RPMI7951 (cell line): ENCODE measurements around the gene OR5B12. TPM values are rescaled to one million over a fixed set of nuclear protein-coding genes. Genes with fewer than 3 reads are reported as not detected.

Source experiments
- total RNA-seq: library from RNA; depleted of rRNA; stranded (reverse); fragments of >200 nt; shearing (Covaris generic); gene quantifications from 2 replicates; pipeline ENCODE4 v1.2.3, GENCODE V29; 2014; rRNA removed

The OR5B12 gene
- total RNA-seq, 1 experiment from 2014 or later, result not detected

Other genes with a start within 250 kb of the OR5B12 start
- not detected in 2 replicates for gene OR1S2, start 238.1 kb downstream of the OR5B12 start, total RNA-seq
- gene OR1S1, start 229.5 kb downstream of the OR5B12 start, total RNA-seq, result not detected in 2 replicates
- not detected in 2 replicates for gene OR10Q1, start 213.3 kb downstream of the OR5B12 start, total RNA-seq
- gene OR10W1, start 174.0 kb downstream of the OR5B12 start, total RNA-seq, result not detected in 2 replicates
- not detected in 2 replicates for gene OR5B17, start 83.2 kb downstream of the OR5B12 start, total RNA-seq
- not detected in 2 replicates for gene OR5B3, start 35.4 kb downstream of the OR5B12 start, total RNA-seq
- gene OR5B2, start 14.1 kb downstream of the OR5B12 start, total RNA-seq, result not detected in 2 replicates
- gene OR5B21, start 65.9 kb upstream of the OR5B12 start, total RNA-seq, result not detected in 2 replicates
- 147 and 149 TPM in 2 replicates for gene LPXN, start 133.6 kb upstream of the OR5B12 start, total RNA-seq
- 64.2 and 77.3 TPM in 2 replicates for gene ZFP91, start 136.8 kb upstream of the OR5B12 start, total RNA-seq
- 1.8 and 3.0 TPM in 2 replicates for gene CNTF, start 180.4 kb upstream of the OR5B12 start, total RNA-seq